Mammary epithelial cell (primary cell): ENCODE data around the gene CCDC107.
"Not testable (repeated sequence)": the region's sequence is repeated elsewhere in the genome, so short reads cannot be mapped to it uniquely, and the experiment has no call there.

Experiments used
- CTCF ChIP-seq, 2 donors: IDR thresholded peaks in 1 of 2; conservative IDR thresholded peaks in 1 of 2; 2 replicates each; pipeline ENCODE4 v1.5.1; 2011 to 2012; ENCODE audit warnings: inconsistent platforms in 2 of 2, low read length in 2 of 2, mild to moderate bottlenecking in 2 of 2, control low read depth in 1 of 2, low read depth in 1 of 2; ENCODE audit not compliant: insufficient read depth in 1 of 2; ENCODE audit errors: extremely low read depth in 1 of 2
- EZH2 ChIP-seq: IDR thresholded peaks from 2 replicates; pipeline ENCODE4 v1.6.1; 2012; ENCODE audit warnings: low read length, inconsistent platforms, borderline replicate concordance

GRCh38 chr9:35638751-35639150 lies 19.3 kb upstream of the CCDC107 start:
- not testable (repeated sequence) for TF ChIP-seq CTCF (conservative IDR thresholded peaks at IDR 0.05 in 1 of 2, IDR thresholded peaks at IDR 0.05 in 1 of 2; ENCODE audit: extremely low read depth in 1 of 2, insufficient read depth in 1 of 2, low read depth in 1 of 2, low read length in 2 of 2); EZH2
